Aorta (tissue), 5 donors: ENCODE results near the gene NFKB1. TPM values are rescaled to one million over a fixed set of nuclear protein-coding genes. Genes with fewer than 3 reads are reported as not detected.

Experiments
- ATAC-seq: fragments of 200-7000 bp; cut with Tn5 transposase; one replicate; pipeline ENCODE4 v1.9.1; 2022; ENCODE audit warnings: moderate library complexity; ENCODE audit not compliant: low FRiP score
- DNase-seq, 2 donors: peaks; one replicate each; pipeline ENCODE4 v3.0.0-alpha.2; 2020
- H3K27ac ChIP-seq, 2 donors: one replicate each; pipeline ENCODE4 v1.5.1; 2013; ENCODE audit warnings: low read length in 2 of 2, mild to moderate bottlenecking in 2 of 2, moderate library complexity in 2 of 2, control low read depth in 1 of 2, inconsistent platforms in 1 of 2, low read depth in 1 of 2
- H3K27me3 ChIP-seq, 2 donors: one replicate each; pipeline ENCODE4 v1.6.1; 2013; ENCODE audit warnings: control low read depth in 1 of 2, low read length in 1 of 2, mild to moderate bottlenecking in 1 of 2, moderate library complexity in 1 of 2; ENCODE audit not compliant: insufficient read depth in 2 of 2, control insufficient read depth in 1 of 2
- H3K36me3 ChIP-seq, 2 donors: one replicate each; pipeline ENCODE4 v1.6.1; 2013; ENCODE audit warnings: control low read depth in 1 of 2, low read length in 1 of 2, mild to moderate bottlenecking in 1 of 2; ENCODE audit not compliant: insufficient read depth in 2 of 2, control insufficient read depth in 1 of 2
- H3K4me1 ChIP-seq, 2 donors: one replicate each; pipeline ENCODE4 v1.6.1; 2013; ENCODE audit warnings: low read length in 2 of 2, control low read depth in 1 of 2, mild to moderate bottlenecking in 1 of 2, moderate library complexity in 1 of 2; ENCODE audit not compliant: insufficient read depth in 2 of 2, control insufficient read depth in 1 of 2
- H3K4me3 ChIP-seq, 2 donors: one replicate each; pipeline ENCODE4 v1.5.1; 2013; ENCODE audit warnings: low read length in 2 of 2, control low read depth in 1 of 2, mild to moderate bottlenecking in 1 of 2
- H3K9me3 ChIP-seq: one replicate; pipeline ENCODE4 v1.6.1; 2013; ENCODE audit warnings: mild to moderate bottlenecking, low read length; ENCODE audit not compliant: control insufficient read depth
- WGBS, 2 donors: extraction: QIAGEN DNeasy Blood & Tissue Kit; methylation state at CpG; one replicate each; pipeline ENCODE4 v1.1.7; 2013; 5-methylcytosine and 5-hydroxymethylcytosine counted together
- intact Hi-C, 2 donors: fragments of 100-400 bp; cut with DNase I; formaldehyde crosslinking; loops; one replicate each; pipeline versions ENCODE4 v1.14.2 to v1.15.0; 2022
- polyA plus RNA-seq, 2 donors: library from polyadenylated mRNA; stranded (reverse); fragments of 200-250 nt; gene quantifications; one replicate each; pipeline ENCODE4 v1.2.3, GENCODE V29; 2013
- total RNA-seq, 2 donors: library from RNA; stranded (reverse); fragmentation: NEBNext Ultra II Directional; extraction: Animal tissue kit (Norgen Biotek cat#: 25700); gene quantifications; one replicate each; pipeline ENCODE4 v1.2.1, GENCODE V29; 2021
- donor health status: healthy with polysubstance abuse.
- donor health status: Bipolar disorder and iron deficiency.
- donor health status: DM: no; HTN: no; CAD: no.
- donor health status: DM: no; HTN: no; CAD: no.
- donor health status: DM: yes; HTN: yes; CAD: no.

Gene NFKB1
- total and polyA plus RNA-seq, 4 donors, result 10.9 to 48.4 (median 26.0) TPM

DNA sequence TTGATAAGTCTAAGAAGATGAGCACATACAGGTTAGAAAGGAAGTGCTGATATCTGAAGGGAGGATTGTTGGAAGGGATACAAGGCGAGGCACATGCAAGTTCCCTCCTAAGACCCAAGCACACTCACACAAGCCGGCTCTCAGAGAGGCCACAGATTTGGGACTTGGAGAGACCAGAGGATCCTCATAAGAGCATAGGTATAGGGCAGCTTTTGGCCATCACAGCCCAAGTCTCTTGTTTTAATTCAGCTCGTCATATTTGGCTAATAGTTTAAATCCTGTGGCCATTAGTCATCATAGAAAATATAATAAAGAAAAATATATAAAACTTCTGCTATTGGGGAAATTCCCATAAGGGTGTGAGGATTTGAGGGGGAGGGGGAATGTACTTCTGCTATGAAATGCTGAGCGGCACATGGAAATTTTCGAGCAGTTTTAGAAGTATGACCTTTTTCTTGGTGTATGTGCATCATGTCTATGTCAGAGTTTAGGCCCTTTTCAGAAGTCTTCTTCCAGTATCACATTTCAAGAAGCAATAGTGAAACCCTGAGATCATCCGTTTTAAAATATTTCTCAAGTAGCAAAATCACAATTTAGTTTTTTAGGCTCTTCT is 97.7 kb downstream of the NFKB1 start:
- Histone ChIP-seq H3K27me3 (no peaks in the 10 kb centered on the region), H3K27ac (no peak overlapping the region)
- DNase-seq, result no peak

DNA sequence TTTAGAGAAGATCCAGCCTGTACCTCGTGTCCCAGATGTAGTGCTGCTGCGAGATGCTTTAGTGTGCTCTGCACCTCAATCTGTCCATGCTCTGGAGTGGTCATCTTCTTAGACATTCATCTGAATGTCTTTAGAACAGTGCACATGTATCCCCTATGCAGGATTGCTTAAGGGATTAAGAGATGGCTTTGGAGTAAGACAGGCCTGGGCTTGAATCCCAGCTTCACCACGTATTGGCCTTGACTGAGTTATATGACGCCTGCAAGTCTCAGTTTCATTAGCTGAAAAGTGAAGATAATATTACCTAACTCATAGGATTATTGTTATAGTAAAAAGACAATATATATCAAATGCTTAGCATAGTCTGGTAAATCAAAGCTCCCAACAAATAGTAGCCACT is 98.3 kb downstream of the NFKB1 start:
- H3K4me3 ChIP-seq, result no peak overlapping the region
- no peak overlapping the region for H3K27ac ChIP-seq
- ATAC-seq (no peak), DNase-seq (no peak)
- no peaks in the 10 kb centered on the region for H3K9me3 ChIP-seq
- intact Hi-C loops, result no loop called here
- H3K27me3 ChIP-seq, result no peaks in the 10 kb centered on the region
- 86 to 90% methylated on average over 4 of the region's 4 CpGs for WGBS, 2 donors
- H3K4me1 ChIP-seq, result no peaks in the 10 kb centered on the region
- peaks cover 11% of the 10 kb centered on the region in 2 donors for H3K36me3 ChIP-seq

More for the DNA sequence above, 97.7 kb downstream of the NFKB1 start:
- ATAC-seq, result no peak
- H3K36me3 ChIP-seq, result peaks cover 11% of the 10 kb centered on the region in 2 donors
- H3K4me3 ChIP-seq, result no peak overlapping the region
- H3K4me1 ChIP-seq, result no peaks in the 10 kb centered on the region
- intact Hi-C loops, result no loop called here
- WGBS, 2 donors, result 82 to 84% methylated on average over 6 of the region's 6 CpGs
- H3K9me3 ChIP-seq, result no peaks in the 10 kb centered on the region

DNA sequence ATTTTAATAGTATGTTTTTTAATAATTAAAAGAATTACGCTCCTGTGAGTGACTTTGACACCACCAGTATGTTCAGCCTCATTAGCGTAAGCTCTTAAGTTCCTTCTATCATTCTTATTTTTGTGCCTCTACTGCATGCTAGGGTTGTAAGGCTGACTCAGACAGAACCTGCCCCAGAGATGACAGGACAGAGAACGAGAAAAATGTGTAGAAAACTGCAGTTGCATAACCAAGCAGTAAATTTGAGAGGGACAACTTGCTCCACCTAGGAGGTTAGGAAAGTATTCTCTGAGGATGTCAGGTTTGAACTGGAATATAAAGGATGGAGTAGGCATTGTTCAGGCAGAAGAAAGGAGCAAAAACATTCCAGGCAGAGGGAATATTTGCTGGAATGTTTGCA is 98.7 kb downstream of the NFKB1 start:
- Histone ChIP-seq H3K4me1 (no peaks in the 10 kb centered on the region), H3K27ac (no peak overlapping the region), H3K9me3 (no peaks in the 10 kb centered on the region), H3K36me3 (peaks cover 11% of the 10 kb centered on the region in 2 donors), H3K4me3 (no peak overlapping the region), H3K27me3 (no peaks in the 10 kb centered on the region)
- intact Hi-C loops, result no loop called here
- 92 to 93% methylated on average over 3 of the region's 3 CpGs for WGBS, 2 donors
- DNase-seq (no peak), ATAC-seq (no peak)

DNA sequence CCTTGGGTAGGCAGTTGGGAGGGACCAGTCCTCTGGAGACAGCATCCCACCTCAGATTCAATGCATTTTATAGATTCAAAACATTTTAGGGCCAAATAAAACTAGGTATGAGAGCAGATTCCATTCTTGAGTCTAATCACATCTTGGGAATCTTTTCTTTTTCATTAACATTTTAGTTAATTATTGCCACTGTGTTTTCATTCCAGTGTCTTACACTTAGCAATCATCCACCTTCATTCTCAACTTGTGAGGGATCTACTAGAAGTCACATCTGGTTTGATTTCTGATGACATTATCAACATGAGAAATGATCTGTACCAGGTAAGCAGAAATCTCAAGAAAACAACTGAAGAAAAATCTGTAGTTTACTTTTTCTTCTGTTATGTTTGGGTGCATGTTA is 99.5 kb downstream of the NFKB1 start:
- no peak overlapping the region for H3K27ac ChIP-seq
- peaks cover 11% of the 10 kb centered on the region in 2 donors for H3K36me3 ChIP-seq
- H3K9me3 ChIP-seq, result no peaks in the 10 kb centered on the region
- no peak overlapping the region for H3K4me3 ChIP-seq
- intact Hi-C loops, result no loop called here
- ATAC-seq (no peak), DNase-seq (no peak)
- no peaks in the 10 kb centered on the region for H3K27me3 ChIP-seq
- no peaks in the 10 kb centered on the region for H3K4me1 ChIP-seq

DNA sequence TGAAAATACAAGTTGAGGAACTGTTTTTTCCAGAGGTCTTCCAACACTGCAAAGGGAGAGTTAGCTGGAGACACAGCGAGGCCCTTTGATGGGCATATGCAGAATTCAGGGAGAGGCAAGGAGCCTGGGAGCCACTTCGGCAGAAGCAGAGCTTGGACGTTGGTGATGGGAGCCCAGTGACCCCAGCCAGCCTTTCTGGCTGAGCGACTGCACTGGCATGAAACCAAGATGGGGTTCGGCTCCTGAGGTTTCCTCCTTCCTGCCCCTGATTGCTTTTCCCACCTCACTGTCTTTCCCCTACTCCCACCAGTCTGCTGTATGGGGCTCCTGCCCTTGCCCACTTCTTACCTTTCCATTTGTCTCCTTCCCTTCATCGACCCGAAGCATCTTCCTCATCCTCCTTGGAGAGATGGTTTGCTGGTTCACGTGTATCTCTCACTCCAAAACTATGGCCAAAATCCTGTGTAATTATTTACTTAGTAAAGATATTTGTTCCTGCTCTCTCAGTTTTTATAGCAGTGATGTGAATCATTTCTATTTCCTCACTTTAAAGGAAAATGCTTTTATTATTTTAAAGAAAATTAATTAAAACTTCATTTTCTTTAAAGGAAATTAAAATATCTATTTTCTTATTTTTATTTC is 100.5 kb downstream of the NFKB1 start:
- Histone ChIP-seq H3K4me1 (no peaks in the 10 kb centered on the region), H3K36me3 (peaks cover 8 to 10% of the 10 kb centered on the region in 2 donors), H3K4me3 (no peak overlapping the region), H3K27ac (no peak overlapping the region), H3K27me3 (no peaks in the 10 kb centered on the region), H3K9me3 (no peaks in the 10 kb centered on the region)
- no peak for ATAC-seq
- DNase-seq, result no peak
- 74 to 76% methylated on average over 8 of the region's 8 CpGs for WGBS, 2 donors
- intact Hi-C loops, result no loop called here

DNA sequence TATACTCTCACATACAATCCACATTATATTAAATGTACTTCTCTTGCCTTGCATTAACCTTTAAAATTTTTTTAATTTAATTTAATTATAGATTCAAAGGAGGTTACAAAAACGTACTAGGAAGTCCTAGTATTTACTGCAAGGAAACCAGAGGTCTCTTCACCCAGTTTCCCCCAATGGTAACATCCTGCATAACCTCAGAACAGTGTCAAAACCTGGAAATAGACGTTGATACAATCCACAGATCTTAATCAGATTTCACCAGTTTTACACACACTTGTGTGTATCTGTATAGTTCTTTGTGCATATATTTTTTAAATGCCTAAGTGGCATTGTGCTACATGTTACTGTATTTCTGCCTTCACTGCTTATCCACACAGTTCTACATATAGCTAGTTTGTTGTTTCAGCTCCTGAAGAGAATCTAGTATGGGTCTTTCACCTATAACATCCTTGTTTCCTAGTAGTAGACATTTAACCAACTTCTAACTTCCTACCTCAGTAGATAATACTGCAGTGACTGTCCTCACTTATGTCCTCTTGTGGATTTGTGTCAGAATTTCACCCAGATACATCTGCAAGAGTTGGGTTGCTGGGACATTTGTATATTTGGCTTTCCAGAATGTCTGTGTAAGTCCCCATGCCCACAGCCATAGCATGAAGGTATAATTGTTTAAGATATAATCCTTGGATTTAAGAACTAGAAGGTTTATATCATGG is 103.2 kb downstream of the NFKB1 start:
- intact Hi-C loops, result no loop called here
- ATAC-seq (no peak), DNase-seq (no peak)
- Histone ChIP-seq H3K27me3 (no peaks in the 10 kb centered on the region), H3K27ac (no peak overlapping the region), H3K4me3 (no peak overlapping the region), H3K36me3 (peaks cover 8 to 12% of the 10 kb centered on the region in 2 donors), H3K4me1 (no peaks in the 10 kb centered on the region), H3K9me3 (no peaks in the 10 kb centered on the region)
- WGBS, 2 donors, result 76 to 82% methylated on average over 2 of the region's 2 CpGs

DNA sequence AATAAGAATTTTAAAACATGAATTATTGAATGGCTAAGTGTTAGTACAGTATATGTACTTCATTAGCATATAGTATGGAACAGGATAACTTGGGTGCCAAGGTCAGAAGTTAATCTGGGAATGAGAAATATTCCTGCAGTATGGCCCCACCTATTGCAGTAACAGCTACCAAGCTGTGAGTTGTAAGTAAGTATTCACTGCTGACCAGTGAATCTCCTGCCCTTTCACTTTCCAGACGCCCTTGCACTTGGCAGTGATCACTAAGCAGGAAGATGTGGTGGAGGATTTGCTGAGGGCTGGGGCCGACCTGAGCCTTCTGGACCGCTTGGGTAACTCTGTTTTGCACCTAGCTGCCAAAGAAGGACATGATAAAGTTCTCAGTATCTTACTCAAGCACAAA is 105.1 kb downstream of the NFKB1 start:
- peaks cover 10% of the 10 kb centered on the region in 2 donors for H3K36me3 ChIP-seq
- no peaks in the 10 kb centered on the region for H3K27me3 ChIP-seq
- DNase-seq, result no peak
- no peak overlapping the region for H3K27ac ChIP-seq
- H3K9me3 ChIP-seq, result no peaks in the 10 kb centered on the region
- no peak for ATAC-seq
- H3K4me3 ChIP-seq, result no peak overlapping the region
- intact Hi-C loops, result no loop called here
- 84% methylated on average over 3 of the region's 3 CpGs for WGBS, 2 donors
- no peaks in the 10 kb centered on the region for H3K4me1 ChIP-seq

DNA sequence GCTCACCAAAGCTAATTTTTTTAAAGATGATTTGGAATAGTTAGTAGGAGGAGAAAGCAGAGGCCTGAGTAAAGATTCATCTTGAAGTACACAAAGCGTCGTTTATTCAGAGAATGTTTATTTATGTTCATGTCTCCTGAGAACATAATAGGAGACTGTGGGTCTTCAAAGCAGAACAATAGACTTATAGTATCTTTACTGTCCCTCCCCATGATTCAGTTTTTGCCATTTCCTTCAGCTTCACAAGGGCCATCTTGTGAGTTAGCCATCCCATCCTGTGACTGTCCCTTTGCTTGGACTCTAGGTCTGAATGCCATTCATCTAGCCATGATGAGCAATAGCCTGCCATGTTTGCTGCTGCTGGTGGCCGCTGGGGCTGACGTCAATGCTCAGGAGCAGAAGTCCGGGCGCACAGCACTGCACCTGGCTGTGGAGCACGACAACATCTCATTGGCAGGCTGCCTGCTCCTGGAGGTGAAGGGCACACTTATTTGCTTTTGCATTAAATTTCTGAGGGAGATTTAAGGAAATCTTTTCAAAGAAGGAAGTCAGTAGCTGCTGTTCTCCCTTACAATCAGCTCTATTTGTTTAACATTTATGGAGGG is 105.8 kb downstream of the NFKB1 start:
- no peaks in the 10 kb centered on the region for H3K4me1 ChIP-seq
- H3K9me3 ChIP-seq, result no peaks in the 10 kb centered on the region
- H3K36me3 ChIP-seq, result peaks cover 8 to 11% of the 10 kb centered on the region in 2 donors
- H3K4me3 ChIP-seq, result no peak overlapping the region
- DNase-seq, result no peak
- no peak overlapping the region for H3K27ac ChIP-seq
- intact Hi-C loops, result no loop called here
- WGBS, 2 donors, result 86 to 89% methylated on average over 7 of the region's 7 CpGs
- H3K27me3 ChIP-seq, result no peaks in the 10 kb centered on the region
- no peak for ATAC-seq
